ENCODE data around the gene ARHGAP24. TPM values are rescaled to one million over a fixed set of nuclear protein-coding genes. Genes with fewer than 3 reads are reported as not detected.

ARHGAP24 gene
- total RNA-seq, 2 donors from 2014 or later, result 4.2 to 5.2 TPM

DNA sequence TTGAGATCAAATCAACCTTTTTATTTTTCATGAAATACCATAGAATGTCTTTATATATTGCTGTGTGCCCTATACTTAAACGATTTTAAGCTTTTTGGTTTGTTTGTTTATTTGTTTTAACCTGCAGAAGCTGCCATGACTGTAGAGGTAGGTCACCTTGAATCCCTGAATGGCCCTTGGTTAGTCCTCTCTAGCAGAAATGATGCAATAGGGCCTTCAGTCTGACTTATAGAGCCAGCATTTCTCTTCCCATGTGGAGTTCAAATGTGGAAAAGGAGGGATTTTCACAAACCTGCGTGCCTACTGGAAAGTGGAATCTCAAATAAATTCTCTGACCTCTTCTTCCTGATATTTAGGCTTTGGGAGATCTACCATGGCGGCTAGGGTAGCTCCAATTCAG lies 557.0 kb downstream of the ARHGAP24 start:
- no peak overlapping the region for H3K9ac ChIP-seq (ENCODE audit: low read depth in 2 of 2, low read length in 2 of 2)
- intact Hi-C loops (cut with DNase I), result no loop called here
- H3K27ac ChIP-seq, result no peak overlapping the region
- H3K4me1 ChIP-seq, result no peaks in the 10 kb centered on the region
- H3K27me3 ChIP-seq, result no peaks in the 10 kb centered on the region
- DNase-seq, result no peak
- no peaks in the 10 kb centered on the region for H3K9me3 ChIP-seq
- H3K36me3 ChIP-seq, result no peaks in the 10 kb centered on the region
- H3K4me3 ChIP-seq, result no peak overlapping the region
- TF ChIP-seq, protein P1, sequence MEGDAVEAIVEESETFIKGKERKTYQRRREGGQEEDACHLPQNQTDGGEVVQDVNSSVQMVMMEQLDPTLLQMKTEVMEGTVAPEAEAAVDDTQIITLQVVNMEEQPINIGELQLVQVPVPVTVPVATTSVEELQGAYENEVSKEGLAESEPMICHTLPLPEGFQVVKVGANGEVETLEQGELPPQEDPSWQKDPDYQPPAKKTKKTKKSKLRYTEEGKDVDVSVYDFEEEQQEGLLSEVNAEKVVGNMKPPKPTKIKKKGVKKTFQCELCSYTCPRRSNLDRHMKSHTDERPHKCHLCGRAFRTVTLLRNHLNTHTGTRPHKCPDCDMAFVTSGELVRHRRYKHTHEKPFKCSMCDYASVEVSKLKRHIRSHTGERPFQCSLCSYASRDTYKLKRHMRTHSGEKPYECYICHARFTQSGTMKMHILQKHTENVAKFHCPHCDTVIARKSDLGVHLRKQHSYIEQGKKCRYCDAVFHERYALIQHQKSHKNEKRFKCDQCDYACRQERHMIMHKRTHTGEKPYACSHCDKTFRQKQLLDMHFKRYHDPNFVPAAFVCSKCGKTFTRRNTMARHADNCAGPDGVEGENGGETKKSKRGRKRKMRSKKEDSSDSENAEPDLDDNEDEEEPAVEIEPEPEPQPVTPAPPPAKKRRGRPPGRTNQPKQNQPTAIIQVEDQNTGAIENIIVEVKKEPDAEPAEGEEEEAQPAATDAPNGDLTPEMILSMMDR (IDR thresholded peaks at IDR 0.05), result no peak

DNA sequence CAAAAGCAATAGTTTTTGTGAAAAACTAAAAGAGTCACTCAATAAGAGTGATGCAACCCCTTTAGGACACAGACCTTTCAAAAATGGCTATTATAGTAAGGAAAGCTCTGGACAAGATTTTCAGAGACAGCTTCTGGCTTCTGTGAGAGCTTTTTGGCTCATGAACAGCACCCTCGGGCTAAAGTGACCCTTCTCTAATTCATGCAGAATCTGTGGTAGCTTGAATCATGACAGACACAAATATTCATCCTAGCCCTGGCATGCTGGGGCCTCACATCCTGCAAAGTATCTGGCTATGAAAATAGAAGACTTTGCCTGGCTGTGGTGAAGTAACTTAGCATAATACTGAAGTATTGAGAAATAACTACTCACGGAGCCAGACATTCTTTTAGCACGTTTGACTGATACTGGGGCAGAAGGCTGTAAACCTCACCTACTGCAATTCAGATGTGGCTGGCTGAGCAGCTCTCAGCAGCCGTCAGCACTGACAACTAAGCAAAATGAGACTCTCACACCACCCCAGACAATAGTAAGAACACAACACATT lies 557.6 kb downstream of the ARHGAP24 start:
- H3K9ac ChIP-seq (ENCODE audit: low read depth in 2 of 2, low read length in 2 of 2), result no peak overlapping the region
- TF ChIP-seq, protein P1 (IDR thresholded peaks at IDR 0.05), result no peak
- no peaks in the 10 kb centered on the region for H3K4me1 ChIP-seq
- DNase-seq, result no peak
- H3K27me3 ChIP-seq, result no peaks in the 10 kb centered on the region
- no peak overlapping the region for H3K27ac ChIP-seq
- H3K9me3 ChIP-seq, result no peaks in the 10 kb centered on the region
- no peak overlapping the region for H3K4me3 ChIP-seq
- H3K36me3 ChIP-seq, result no peaks in the 10 kb centered on the region
- intact Hi-C loops (cut with DNase I), result no loop called here

DNA sequence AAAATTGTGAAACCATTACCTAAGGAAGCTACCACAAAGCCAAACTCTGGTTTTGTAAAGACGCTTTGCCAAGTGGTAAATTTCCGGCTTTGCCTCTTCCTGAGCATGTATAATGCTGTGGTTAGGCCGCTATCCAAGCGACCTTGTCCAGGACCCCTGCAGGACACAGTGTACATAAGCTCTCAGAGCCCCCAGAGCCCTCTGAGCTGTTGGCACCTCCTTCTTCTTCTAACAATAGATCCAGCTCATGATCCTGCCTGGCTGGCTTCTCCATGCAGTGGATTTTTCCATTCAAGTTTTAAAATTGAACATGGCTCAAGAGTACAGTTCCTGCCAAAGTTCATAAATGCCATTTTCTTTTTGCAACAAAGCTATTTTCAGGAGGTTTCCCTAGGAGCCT lies 558.2 kb downstream of the ARHGAP24 start:
- no peak overlapping the region for H3K27ac ChIP-seq
- H3K36me3 ChIP-seq, result no peaks in the 10 kb centered on the region
- TF ChIP-seq, protein P1 (IDR thresholded peaks at IDR 0.05), result no peak
- intact Hi-C loops (cut with DNase I), result no loop called here
- no peaks in the 10 kb centered on the region for H3K27me3 ChIP-seq
- no peak overlapping the region for H3K9ac ChIP-seq (ENCODE audit: low read depth in 2 of 2, low read length in 2 of 2)
- no peak overlapping the region for H3K4me3 ChIP-seq
- no peaks in the 10 kb centered on the region for H3K9me3 ChIP-seq
- no peak for DNase-seq
- no peaks in the 10 kb centered on the region for H3K4me1 ChIP-seq

DNA sequence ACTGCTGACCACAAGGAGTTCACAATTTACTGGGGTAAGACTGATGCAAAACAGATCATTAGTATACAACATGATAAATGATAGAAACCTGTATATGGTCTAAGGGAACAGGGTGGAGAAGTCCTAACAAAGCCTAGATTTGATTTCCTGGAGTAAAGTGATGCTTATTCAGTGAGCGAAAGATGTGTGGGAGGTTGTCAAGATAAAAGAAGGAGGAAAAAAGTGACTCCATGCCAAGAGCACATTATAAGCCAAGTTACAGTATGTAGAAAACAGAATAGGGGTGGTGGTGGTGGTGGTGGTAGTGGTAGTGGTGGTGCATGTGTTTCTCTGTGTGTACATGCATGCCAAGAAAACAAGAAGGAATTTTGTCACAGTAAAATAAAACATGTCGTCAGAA lies 559.7 kb downstream of the ARHGAP24 start:
- Histone ChIP-seq H3K4me3 (no peak overlapping the region), H3K27me3 (no peaks in the 10 kb centered on the region), H3K36me3 (no peaks in the 10 kb centered on the region), H3K4me1 (no peaks in the 10 kb centered on the region), H3K9ac (ENCODE audit: low read depth in 2 of 2, low read length in 2 of 2) (no peak overlapping the region), H3K27ac (no peak overlapping the region), H3K9me3 (no peaks in the 10 kb centered on the region)
- TF ChIP-seq, protein P1 (IDR thresholded peaks at IDR 0.05), result no peak
- no peak for DNase-seq
- intact Hi-C loops (cut with DNase I), result no loop called here

DNA sequence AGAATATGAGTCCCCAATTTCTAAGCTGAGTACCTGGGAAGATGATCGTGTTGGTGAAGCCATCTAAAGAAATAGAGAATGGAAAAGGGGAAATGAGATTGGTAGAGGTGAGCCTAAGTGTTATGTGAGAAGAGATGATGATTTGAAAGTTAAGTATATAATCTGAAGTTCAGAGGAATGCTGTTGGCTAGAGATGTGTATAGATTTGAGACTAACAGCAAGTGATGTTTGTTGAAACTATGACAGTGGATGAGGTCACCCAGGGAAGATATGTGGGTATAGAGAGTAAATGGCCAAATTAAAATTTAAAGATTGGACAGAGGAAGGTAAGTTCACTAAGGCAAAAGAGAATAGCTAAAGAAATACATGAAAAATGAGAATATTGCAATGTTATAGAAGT lies 560.7 kb downstream of the ARHGAP24 start:
- no peaks in the 10 kb centered on the region for H3K4me1 ChIP-seq
- no peak for DNase-seq
- no peak overlapping the region for H3K9ac ChIP-seq (ENCODE audit: low read depth in 2 of 2, low read length in 2 of 2)
- no peaks in the 10 kb centered on the region for H3K36me3 ChIP-seq
- intact Hi-C loops (cut with DNase I), result no loop called here
- TF ChIP-seq, protein P1 (IDR thresholded peaks at IDR 0.05), result no peak
- H3K4me3 ChIP-seq, result no peak overlapping the region
- H3K27ac ChIP-seq, result no peak overlapping the region
- H3K27me3 ChIP-seq, result no peaks in the 10 kb centered on the region
- no peaks in the 10 kb centered on the region for H3K9me3 ChIP-seq

Measured in colonic mucosa (tissue), 4 donors.